ENCODE data around the gene SLC9A1.
"Not testable (repeated sequence)": the region's sequence is repeated elsewhere in the genome, so short reads cannot be mapped to it uniquely, and the experiment has no call there.

Gene SLC9A1

DNA sequence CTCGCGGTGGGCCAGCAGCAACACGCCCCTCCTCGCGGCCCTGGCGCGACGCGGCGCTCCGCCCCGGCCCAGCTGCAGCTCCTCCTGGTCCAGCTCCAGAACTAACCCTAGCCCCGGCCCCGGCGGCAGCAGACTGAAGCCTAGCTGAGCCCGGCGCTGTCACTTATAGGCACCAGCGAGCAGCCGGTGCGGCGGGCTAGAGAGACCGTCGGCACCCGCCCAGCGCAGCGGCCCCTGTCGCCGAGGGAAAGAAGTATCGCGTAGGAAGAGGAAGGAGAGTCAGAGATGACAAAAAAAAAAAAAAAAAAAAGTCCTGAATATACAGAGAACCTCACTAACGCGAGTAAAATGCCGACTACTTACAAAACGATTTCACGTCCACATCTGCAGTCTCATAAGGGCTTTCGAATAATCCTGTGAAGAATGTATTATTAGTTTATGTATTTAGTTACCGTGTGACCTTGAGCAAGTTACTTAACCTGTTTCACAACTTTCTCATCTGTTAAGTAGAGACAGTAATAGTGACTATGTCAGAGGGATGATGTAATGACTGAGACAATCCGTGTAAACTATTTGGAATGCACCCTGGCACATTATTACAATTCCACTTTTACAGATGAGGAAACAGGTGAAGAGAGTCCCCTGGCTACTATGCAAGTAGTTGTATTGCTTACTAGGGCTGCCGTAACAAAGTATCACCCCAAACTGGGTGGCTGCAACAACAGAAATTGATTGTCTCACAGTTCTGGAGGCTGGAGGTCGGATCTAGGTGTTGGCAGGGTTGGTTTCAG lies at the start of gene SLC9A1:
TSS of gene SLC9A1 (minus strand) at position 135 of the 791 bp plus-strand sequence. CDS start 791 bp downstream, outside the sequence.
- H3K27me3 ChIP-seq: no peaks in the 10 kb centered on the region
- peak within 1 kb of the TSS; percentile 76 to 95 for H3K4me3 ChIP-seq (ENCODE audit: low read depth in 1 of 2, low read length in 1 of 2)
- peaks cover 6% of the 10 kb centered on the region for H3K36me3 ChIP-seq
- TF ChIP-seq, protein P1, sequence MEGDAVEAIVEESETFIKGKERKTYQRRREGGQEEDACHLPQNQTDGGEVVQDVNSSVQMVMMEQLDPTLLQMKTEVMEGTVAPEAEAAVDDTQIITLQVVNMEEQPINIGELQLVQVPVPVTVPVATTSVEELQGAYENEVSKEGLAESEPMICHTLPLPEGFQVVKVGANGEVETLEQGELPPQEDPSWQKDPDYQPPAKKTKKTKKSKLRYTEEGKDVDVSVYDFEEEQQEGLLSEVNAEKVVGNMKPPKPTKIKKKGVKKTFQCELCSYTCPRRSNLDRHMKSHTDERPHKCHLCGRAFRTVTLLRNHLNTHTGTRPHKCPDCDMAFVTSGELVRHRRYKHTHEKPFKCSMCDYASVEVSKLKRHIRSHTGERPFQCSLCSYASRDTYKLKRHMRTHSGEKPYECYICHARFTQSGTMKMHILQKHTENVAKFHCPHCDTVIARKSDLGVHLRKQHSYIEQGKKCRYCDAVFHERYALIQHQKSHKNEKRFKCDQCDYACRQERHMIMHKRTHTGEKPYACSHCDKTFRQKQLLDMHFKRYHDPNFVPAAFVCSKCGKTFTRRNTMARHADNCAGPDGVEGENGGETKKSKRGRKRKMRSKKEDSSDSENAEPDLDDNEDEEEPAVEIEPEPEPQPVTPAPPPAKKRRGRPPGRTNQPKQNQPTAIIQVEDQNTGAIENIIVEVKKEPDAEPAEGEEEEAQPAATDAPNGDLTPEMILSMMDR (IDR thresholded peaks at IDR 0.05): peak; percentile 74
- H3K27ac ChIP-seq: peak within 1 kb of the TSS; percentile 91
- no peaks in the 10 kb centered on the region for H3K9me3 ChIP-seq
- H3K4me1 ChIP-seq (ENCODE audit: control insufficient read depth in 1 of 2, insufficient read depth in 1 of 2, low read depth in 1 of 2, low read length in 1 of 2): peaks cover 44 to 55% of the 10 kb centered on the region in 2 experiments

DNA sequence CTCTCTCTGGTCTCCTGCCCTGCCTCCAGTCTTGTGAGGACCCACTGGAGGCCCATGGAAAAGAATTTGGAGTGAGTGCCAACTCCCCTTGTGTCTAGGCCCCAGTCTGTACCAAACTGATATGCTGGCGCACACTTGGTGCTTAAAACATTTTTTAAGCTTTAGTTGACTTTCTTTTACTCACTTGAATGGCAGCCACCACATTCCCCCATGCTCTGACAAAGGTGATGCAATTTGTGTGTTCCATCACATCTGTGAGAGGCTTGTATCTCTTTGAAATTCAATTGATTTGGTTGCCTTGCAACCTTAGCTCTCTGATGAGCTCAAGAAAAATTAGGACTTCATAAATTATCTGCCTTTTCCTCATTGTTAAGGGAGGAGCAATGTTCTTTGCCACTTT lies 49.0 kb upstream of the SLC9A1 start:
- TF ChIP-seq, protein P1 (IDR thresholded peaks at IDR 0.05): no peak
- Histone ChIP-seq H3K36me3 (no peaks in the 10 kb centered on the region), H3K27me3 (no peaks in the 10 kb centered on the region), H3K9me3 (no peaks in the 10 kb centered on the region), H3K4me1 (ENCODE audit: control insufficient read depth in 1 of 2, insufficient read depth in 1 of 2, low read depth in 1 of 2, low read length in 1 of 2) (no peaks in the 10 kb centered on the region), H3K4me3 (ENCODE audit: low read depth in 1 of 2, low read length in 1 of 2) (no peak overlapping the region), H3K27ac (no peak overlapping the region)

DNA sequence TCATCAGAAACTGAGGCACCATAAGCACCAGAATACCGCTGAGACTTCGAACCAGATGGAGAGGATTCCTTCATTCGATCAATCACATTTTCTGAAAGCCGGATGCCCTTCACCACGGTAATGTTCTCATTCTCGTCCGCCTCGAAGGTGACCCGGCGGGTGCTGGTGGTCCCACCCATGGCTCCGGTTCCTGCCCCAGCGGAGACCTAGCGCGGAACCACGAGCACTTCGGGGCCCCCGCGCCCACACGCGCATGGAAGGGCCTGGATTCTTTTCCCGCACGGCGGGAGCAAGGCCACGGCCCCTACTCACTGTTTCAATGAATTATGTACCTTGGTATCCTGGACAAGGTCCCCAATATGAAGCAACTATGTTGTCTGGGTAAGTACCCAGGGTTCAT lies 46.4 kb upstream of the SLC9A1 start:
- Histone ChIP-seq H3K27ac (no peak overlapping the region), H3K4me3 (ENCODE audit: low read depth in 1 of 2, low read length in 1 of 2) (no peak overlapping the region), H3K27me3 (no peaks in the 10 kb centered on the region), H3K9me3 (no peaks in the 10 kb centered on the region), H3K4me1 (ENCODE audit: control insufficient read depth in 1 of 2, insufficient read depth in 1 of 2, low read depth in 1 of 2, low read length in 1 of 2) (peaks cover 0 to 5% of the 10 kb centered on the region in 2 experiments), H3K36me3 (no peaks in the 10 kb centered on the region)
- TF ChIP-seq, protein P1 (IDR thresholded peaks at IDR 0.05): no peak

- Histone ChIP-seq H3K9me3 (no peaks in the 10 kb centered on the region), H3K27me3 (no peaks in the 10 kb centered on the region), H3K36me3 (no peaks in the 10 kb centered on the region), H3K27ac (no peak overlapping the region), H3K4me1 (ENCODE audit: control insufficient read depth in 1 of 2, insufficient read depth in 1 of 2, low read depth in 1 of 2, low read length in 1 of 2) (peaks cover 0 to 5% of the 10 kb centered on the region in 2 experiments), H3K4me3 (ENCODE audit: low read depth in 1 of 2, low read length in 1 of 2) (no peak overlapping the region)
- TF ChIP-seq, protein P1 (IDR thresholded peaks at IDR 0.05): no peak
Measured at GRCh38 chr1:27193194-27193593, 38.3 kb upstream of the SLC9A1 start.

DNA sequence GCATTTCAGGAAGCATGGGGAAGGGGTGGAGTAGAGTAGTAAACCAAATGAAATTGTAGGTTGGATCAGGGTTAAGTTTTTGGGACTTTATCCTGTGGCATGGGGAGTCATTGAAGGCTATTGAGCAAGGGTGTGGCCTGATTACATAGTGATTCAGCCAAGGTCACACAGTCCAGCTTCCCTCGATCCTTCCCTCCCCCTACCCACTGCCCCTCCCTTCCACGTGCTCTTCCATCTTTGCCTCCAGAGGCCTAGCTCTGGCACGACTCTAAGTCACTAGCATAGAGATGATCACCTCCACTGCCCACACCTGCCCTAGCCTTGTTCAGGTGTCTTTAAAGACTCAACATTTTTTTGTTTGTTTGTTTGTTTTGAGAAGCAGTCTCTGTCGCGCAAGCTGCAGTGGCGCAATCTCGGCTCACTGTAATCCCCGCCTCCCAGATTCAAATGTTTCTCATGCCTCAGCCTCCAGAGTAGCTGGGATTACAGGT lies 37.2 kb upstream of the SLC9A1 start:
- Histone ChIP-seq H3K27ac (no peak overlapping the region), H3K36me3 (no peaks in the 10 kb centered on the region), H3K4me1 (ENCODE audit: control insufficient read depth in 1 of 2, insufficient read depth in 1 of 2, low read depth in 1 of 2, low read length in 1 of 2) (no peaks in the 10 kb centered on the region), H3K4me3 (ENCODE audit: low read depth in 1 of 2, low read length in 1 of 2) (no peak overlapping the region), H3K9me3 (no peaks in the 10 kb centered on the region), H3K27me3 (no peaks in the 10 kb centered on the region)
- TF ChIP-seq, protein P1 (IDR thresholded peaks at IDR 0.05): no peak

GRCh38 chr1:27184665-27185064 lies 29.7 kb upstream of the SLC9A1 start:
- not testable (repeated sequence) for H3K27me3 ChIP-seq; H3K36me3 ChIP-seq; H3K4me3 ChIP-seq (ENCODE audit: low read depth in 1 of 2, low read length in 1 of 2); H3K27ac ChIP-seq; H3K9me3 ChIP-seq; H3K4me1 ChIP-seq (ENCODE audit: control insufficient read depth in 1 of 2, insufficient read depth in 1 of 2, low read depth in 1 of 2, low read length in 1 of 2)

Measured in neutrophil (primary cell).